Lower leg skin (tissue), 4 donors: ENCODE data around the gene SYT2. TPM values are rescaled to one million over a fixed set of nuclear protein-coding genes. Genes with fewer than 3 reads are reported as not detected.
"Not testable (repeated sequence)": the region's sequence is repeated elsewhere in the genome, so short reads cannot be mapped to it uniquely, and the experiment has no call there.

Experiments used
- DNase-seq, 2 donors: peaks; one replicate each; pipeline ENCODE4 v3.0.0-alpha.2; 2019; ENCODE audit warnings: low spot score in 2 of 2
- H3K4me3 ChIP-seq: fragments of 200-600 bp; sonication (generic); 2 replicates; pipeline ENCODE4 v1.5.1; 2017; ENCODE audit warnings: mild to moderate bottlenecking, low read depth; ENCODE audit not compliant: poor library complexity, severe bottlenecking
- POLR2A ChIP-seq, 2 donors: fragments of 450-650 bp; IDR thresholded peaks; one replicate each; pipeline ENCODE4 v1.6.1; 2016 to 2017; ENCODE audit warnings: antibody characterized with exemption in 2 of 2, mild to moderate bottlenecking in 1 of 2, moderate library complexity in 1 of 2
- WGBS, 2 donors: methylation state at CpG; one replicate each; pipeline ENCODE4 v1.1.5; 2018; 5-methylcytosine and 5-hydroxymethylcytosine counted together
- intact Hi-C: fragments of 100-400 bp; cut with DNase I; formaldehyde crosslinking; loops from one replicate; pipeline ENCODE4 v1.15.0; 2023; ENCODE audit warnings: low total_unique reads
- total RNA-seq, 4 donors: library from RNA; depleted of rRNA; stranded (reverse); fragments of >200 nt; gene quantifications; one replicate each; pipeline ENCODE4 v1.1.0, GENCODE V29; 2016
- TF ChIP-seq, protein P1 (sequence below), 3 donors: fragments of 450-650 bp; IDR thresholded peaks; one replicate each; pipeline ENCODE4 v1.5.1; 2016; ENCODE audit warnings: antibody characterized with exemption in 3 of 3, mild to moderate bottlenecking in 3 of 3, moderate library complexity in 2 of 3

The SYT2 gene
- total RNA-seq, 4 donors from 2014 or later, result not detected

DNA sequence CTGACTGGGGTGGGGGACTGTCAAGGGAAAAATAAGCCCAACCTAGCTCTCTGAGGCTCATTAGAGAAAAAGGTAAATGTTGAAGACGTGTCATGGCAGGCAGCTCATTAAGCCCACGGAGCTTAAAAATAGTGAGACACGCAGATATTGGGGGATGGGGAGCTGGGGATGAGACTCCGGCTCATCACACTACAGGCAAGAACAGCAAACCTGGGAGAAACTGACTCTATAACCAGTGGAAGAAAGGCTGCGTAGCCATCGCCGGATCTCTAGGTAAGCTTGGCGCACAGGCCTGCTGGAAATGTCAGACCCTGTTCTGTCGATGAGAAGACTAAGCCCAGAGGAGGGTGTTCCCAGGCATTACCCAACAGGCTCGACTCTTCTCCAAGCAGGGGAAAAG lies 78.0 kb downstream of the SYT2 start:
- 68 to 80% methylated on average over 10 of the region's 10 CpGs for WGBS, 2 donors
- intact Hi-C loops, result no loop called here

DNA sequence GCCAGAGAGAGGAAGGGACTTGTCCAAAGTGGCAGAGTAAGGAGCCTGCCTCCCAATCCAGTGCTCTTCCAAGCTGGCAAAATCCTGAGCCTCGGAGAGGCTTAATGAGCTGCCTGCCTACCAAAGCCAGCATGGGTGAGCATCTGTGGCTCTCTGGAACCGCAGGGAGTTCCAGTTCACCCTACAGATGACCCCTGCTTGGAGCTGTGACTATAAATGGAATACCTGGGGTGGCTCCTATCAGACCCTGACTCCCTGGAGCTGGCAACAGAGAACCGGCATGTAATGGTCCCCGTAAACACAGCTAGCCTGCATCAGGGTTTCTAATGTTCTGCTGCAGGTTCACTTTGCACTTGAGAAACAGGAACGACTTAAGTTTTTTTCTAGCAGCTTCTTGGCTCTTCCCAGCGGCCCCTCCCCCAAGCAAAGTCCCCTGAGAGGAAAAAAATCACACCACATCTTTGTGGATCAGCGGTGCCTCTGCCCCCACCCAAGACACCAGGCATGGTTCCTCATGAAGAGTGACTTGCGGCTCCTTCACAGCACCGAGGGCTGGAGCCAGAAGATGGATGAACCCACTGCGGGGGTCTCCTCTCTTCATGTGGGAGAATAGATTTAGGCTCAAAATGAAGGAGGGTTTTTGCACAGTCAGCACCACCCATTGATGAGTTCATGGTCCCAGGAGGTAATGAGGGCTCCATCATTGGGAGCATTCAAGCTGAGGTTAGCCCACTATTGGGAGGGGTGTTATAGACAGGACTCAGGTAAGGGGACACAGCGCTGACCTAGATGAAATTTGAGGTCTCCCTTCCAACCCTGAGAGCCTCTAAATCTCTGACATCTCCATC lies 79.0 kb downstream of the SYT2 start:
- 62 to 70% methylated on average over 11 of the region's 11 CpGs for WGBS, 2 donors
- DNase-seq, result no peak
- intact Hi-C loops, result no loop called here
- TF ChIP-seq POLR2A (IDR thresholded peaks at IDR 0.05), result no peak
- TF ChIP-seq, protein P1, sequence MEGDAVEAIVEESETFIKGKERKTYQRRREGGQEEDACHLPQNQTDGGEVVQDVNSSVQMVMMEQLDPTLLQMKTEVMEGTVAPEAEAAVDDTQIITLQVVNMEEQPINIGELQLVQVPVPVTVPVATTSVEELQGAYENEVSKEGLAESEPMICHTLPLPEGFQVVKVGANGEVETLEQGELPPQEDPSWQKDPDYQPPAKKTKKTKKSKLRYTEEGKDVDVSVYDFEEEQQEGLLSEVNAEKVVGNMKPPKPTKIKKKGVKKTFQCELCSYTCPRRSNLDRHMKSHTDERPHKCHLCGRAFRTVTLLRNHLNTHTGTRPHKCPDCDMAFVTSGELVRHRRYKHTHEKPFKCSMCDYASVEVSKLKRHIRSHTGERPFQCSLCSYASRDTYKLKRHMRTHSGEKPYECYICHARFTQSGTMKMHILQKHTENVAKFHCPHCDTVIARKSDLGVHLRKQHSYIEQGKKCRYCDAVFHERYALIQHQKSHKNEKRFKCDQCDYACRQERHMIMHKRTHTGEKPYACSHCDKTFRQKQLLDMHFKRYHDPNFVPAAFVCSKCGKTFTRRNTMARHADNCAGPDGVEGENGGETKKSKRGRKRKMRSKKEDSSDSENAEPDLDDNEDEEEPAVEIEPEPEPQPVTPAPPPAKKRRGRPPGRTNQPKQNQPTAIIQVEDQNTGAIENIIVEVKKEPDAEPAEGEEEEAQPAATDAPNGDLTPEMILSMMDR (IDR thresholded peaks at IDR 0.05), result no peak
- H3K4me3 ChIP-seq, result no peak overlapping the region

More for the DNA sequence above, 78.0 kb downstream of the SYT2 start:
- TF ChIP-seq, protein P1 (IDR thresholded peaks at IDR 0.05), result no peak
- no peak for TF ChIP-seq POLR2A (IDR thresholded peaks at IDR 0.05)
- H3K4me3 ChIP-seq, result no peak overlapping the region
- DNase-seq, result no peak

DNA sequence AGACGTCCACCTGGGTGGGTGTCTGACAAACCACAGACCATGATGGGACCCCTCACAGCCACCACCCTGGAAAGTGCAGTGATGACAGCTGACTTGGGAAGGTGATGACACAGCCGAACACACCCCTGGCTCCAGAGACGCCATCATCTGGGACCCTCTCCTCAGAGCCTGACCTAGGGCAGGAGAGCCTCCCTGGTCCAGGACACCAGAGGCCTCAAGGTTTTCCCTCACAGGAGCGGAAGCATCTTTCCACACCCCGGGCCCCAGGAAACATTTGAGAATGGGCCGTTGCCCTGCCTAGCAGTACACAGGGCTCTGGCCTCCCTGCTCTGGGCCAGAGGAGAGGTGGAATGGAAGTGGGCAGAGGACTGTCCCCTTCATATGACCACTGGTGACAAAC lies 79.7 kb downstream of the SYT2 start:
- no peak overlapping the region for H3K4me3 ChIP-seq
- intact Hi-C loops, result no loop called here
- no peak for DNase-seq
- TF ChIP-seq POLR2A (IDR thresholded peaks at IDR 0.05), result no peak
- TF ChIP-seq, protein P1 (IDR thresholded peaks at IDR 0.05), result no peak
- 86 to 88% methylated on average over 5 to 6 of the region's 6 CpGs for WGBS, 2 donors

DNA sequence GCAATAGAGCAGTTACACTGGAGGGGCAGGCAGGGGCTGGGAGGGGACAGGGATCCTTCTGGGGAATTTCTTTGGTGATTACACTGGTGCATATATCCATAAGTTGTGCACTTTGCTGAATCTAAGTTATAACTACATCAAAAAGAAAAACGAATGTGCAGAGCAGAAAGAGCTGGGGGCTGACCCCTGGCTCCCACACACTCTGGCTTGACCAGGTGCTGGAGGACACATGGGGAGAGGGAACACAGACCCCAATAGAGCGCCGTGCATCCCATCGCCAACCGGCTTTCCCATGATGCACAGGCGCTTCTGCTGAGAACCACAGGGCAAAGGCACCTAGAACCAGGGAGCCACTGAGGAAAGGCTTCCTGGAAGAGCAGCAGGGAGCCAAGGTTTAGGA lies 80.2 kb downstream of the SYT2 start:
- H3K4me3 ChIP-seq, DNase-seq, intact Hi-C loops: not testable (repeated sequence)
- 81 to 88% methylated on average over 6 of the region's 6 CpGs for WGBS, 2 donors

DNA sequence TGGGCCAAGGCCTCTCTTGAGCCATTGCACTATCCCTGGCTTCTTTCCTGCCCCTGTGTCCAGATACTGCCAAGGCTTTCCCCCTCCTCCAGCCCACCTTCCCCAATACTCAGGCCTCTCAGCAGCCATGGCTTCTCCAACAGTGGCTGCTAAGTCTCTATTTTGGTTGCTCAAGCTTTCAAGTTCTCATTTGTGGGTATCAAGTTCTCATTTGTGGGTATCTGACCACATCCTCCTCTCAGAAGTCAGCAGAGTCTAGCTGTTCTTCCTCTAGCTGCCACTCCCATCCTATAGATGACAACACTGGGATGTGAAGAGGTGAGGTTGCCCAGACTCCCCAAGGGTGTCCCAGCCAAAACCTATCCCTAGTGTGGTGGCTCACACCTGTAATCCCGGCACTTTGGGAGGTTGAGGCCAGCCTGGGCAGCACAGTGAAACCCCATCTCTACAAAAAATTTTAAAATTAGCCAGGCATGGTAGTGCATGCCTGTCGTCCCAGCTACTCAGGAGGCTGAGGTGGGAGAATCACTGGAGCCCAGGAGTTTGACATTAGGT lies 80.9 kb downstream of the SYT2 start:
- DNase-seq, intact Hi-C loops, H3K4me3 ChIP-seq: not testable (repeated sequence)
- WGBS, 2 donors, result 67 to 76% methylated on average over 2 of the region's 2 CpGs

DNA sequence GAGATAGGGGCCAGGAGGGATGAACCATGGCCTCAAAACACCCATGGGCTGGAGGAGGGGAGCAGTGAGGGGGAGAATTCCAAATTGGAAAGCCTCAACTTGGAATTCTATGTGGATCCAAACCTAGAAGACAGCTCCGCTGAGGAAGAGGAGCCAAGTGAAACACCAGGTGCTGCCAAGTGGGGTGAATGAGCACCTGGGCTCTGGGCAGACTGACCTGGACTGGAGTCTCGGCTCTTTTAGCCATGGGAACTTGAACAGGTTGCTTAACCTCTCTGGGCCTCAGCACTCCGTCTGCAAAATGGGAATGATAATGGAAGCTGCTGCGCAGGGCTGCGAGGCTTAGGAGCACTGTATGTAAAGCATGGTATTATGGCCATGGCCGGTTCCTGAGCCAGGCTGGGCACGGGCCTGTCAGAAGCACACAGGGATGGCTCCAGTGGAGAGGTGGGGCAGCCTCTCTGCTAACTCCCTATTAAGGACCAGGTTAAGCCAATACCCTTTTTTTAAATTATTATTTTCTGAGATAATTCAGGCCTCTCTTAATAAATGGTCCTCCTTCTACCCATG lies 81.5 kb downstream of the SYT2 start:
- 84 to 88% methylated on average over 7 of the region's 7 CpGs for WGBS, 2 donors
- DNase-seq, result no peak
- TF ChIP-seq, protein P1 (IDR thresholded peaks at IDR 0.05), result no peak
- TF ChIP-seq POLR2A (IDR thresholded peaks at IDR 0.05), result no peak
- no peak overlapping the region for H3K4me3 ChIP-seq
- intact Hi-C loops, result no loop called here
